Measurements from ENCODE around the gene CANT1. TPM values are rescaled to one million over a fixed set of nuclear protein-coding genes. Genes with fewer than 3 reads are reported as not detected.

The CANT1 gene
- total and polyA plus RNA-seq, 9 of the 15 experiments (the other 6 are each of a cell fraction or from before 2014, with no cell fraction given), result 2.7 to 66.4 (median 22.5) TPM

DNA sequence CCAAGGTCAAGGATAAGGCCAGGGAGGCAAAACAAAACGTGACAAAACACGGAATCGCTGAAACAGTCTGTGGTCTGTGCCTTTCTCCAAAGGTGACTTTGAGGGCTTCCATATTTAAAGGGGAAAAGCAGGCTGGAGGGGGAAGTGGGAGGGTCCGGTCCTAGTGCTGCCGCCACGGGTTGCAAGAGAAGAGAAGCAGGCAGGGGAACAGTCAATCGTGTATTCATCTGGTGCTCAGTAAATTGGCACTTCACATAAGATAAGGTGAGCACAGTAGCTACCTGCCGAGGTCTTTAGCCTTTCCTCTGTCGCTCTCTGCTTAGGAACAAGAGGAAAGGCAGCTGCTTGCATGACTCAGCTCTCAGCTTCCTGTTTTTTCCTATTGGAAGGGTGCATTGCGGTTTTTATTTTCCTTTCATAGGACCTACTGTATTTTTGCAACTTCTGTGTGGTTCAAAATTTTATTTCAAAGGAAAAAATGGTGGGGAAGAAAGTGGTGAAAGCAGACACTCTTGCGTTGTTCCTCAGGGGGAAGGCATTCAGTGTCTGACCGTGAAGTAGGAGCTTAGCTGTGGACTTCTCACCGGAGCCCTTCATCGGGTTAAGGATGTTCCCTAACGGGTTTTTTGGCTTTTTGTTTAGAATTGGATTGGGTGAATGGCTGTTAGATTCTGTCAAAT, 22.8 kb downstream of the CANT1 start (continued):
- TF ChIP-seq POLR2H (tag; IDR thresholded peaks at IDR 0.05; ENCODE audit: low read depth) (peak; percentile 10; the same call in 1 of the 2 replicates), TAF15 (IDR thresholded peaks at IDR 0.05; ENCODE audit: low read depth, low read length) (no peak), NBN (IDR thresholded peaks at IDR 0.05; ENCODE audit: low read depth) (no peak), ZNF239 (CRISPR knock-in tag; IDR thresholded peaks at IDR 0.05) (no peak; the same call in 1 of the 2 replicates), MYNN (IDR thresholded peaks at IDR 0.05) (no peak), MYNN (CRISPR knock-in tag; IDR thresholded peaks at IDR 0.05) (no peak), ZSCAN32 (CRISPR knock-in tag; IDR thresholded peaks at IDR 0.05) (no peak), CHCHD3 (CRISPR knock-in tag; IDR thresholded peaks at IDR 0.05) (no peak), SMC3 (conservative IDR thresholded peaks at IDR 0.05; ENCODE audit: insufficient read depth, low read depth, low read length) (no peak), CBX1 (IDR thresholded peaks at IDR 0.05; ENCODE audit: low read depth) (no peak), NFRKB (IDR thresholded peaks at IDR 0.05; ENCODE audit: low read depth) (no peak; the same call in 1 of the 2 replicates), TSC22D4 (tag; IDR thresholded peaks at IDR 0.05) (no peak), ETV1 (tag; conservative IDR thresholded peaks at IDR 0.05; ENCODE audit: low read depth) (0 out of 2 replicates have a peak, but pooled peaks have one; percentile 23), ZFP1 (CRISPR knock-in tag; IDR thresholded peaks at IDR 0.05) (no peak), NCOA2 (IDR thresholded peaks at IDR 0.05; ENCODE audit: partially characterized antibody in 2 of 2) (no peak)
- TF ChIP-seq, protein P1, sequence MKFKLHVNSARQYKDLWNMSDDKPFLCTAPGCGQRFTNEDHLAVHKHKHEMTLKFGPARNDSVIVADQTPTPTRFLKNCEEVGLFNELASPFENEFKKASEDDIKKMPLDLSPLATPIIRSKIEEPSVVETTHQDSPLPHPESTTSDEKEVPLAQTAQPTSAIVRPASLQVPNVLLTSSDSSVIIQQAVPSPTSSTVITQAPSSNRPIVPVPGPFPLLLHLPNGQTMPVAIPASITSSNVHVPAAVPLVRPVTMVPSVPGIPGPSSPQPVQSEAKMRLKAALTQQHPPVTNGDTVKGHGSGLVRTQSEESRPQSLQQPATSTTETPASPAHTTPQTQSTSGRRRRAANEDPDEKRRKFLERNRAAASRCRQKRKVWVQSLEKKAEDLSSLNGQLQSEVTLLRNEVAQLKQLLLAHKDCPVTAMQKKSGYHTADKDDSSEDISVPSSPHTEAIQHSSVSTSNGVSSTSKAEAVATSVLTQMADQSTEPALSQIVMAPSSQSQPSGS (CRISPR knock-in tag; IDR thresholded peaks at IDR 0.05), result no peak
- TF ChIP-seq, protein P2, sequence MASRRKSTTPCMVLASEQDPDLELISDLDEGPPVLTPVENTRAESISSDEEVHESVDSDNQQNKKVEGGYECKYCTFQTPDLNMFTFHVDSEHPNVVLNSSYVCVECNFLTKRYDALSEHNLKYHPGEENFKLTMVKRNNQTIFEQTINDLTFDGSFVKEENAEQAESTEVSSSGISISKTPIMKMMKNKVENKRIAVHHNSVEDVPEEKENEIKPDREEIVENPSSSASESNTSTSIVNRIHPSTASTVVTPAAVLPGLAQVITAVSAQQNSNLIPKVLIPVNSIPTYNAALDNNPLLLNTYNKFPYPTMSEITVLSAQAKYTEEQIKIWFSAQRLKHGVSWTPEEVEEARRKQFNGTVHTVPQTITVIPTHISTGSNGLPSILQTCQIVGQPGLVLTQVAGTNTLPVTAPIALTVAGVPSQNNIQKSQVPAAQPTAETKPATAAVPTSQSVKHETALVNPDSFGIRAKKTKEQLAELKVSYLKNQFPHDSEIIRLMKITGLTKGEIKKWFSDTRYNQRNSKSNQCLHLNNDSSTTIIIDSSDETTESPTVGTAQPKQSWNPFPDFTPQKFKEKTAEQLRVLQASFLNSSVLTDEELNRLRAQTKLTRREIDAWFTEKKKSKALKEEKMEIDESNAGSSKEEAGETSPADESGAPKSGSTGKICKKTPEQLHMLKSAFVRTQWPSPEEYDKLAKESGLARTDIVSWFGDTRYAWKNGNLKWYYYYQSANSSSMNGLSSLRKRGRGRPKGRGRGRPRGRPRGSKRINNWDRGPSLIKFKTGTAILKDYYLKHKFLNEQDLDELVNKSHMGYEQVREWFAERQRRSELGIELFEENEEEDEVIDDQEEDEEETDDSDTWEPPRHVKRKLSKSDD (conservative IDR thresholded peaks at IDR 0.05; ENCODE audit: low read length), result no peak
- TF ChIP-seq, protein P3, sequence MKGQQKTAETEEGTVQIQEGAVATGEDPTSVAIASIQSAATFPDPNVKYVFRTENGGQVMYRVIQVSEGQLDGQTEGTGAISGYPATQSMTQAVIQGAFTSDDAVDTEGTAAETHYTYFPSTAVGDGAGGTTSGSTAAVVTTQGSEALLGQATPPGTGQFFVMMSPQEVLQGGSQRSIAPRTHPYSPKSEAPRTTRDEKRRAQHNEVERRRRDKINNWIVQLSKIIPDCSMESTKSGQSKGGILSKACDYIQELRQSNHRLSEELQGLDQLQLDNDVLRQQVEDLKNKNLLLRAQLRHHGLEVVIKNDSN (CRISPR knock-in tag; IDR thresholded peaks at IDR 0.05), result 0 out of 2 replicates have a peak, but pooled peaks have one; percentile 10
- TF ChIP-seq, protein P4, sequence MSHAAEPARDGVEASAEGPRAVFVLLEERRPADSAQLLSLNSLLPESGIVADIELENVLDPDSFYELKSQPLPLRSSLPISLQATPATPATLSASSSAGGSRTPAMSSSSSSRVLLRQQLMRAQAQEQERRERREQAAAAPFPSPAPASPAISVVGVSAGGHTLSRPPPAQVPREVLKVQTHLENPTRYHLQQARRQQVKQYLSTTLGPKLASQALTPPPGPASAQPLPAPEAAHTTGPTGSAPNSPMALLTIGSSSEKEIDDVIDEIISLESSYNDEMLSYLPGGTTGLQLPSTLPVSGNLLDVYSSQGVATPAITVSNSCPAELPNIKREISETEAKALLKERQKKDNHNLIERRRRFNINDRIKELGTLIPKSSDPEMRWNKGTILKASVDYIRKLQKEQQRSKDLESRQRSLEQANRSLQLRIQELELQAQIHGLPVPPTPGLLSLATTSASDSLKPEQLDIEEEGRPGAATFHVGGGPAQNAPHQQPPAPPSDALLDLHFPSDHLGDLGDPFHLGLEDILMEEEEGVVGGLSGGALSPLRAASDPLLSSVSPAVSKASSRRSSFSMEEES (CRISPR knock-in tag; IDR thresholded peaks at IDR 0.05), result no peak
- TF ChIP-seq, protein P5, sequence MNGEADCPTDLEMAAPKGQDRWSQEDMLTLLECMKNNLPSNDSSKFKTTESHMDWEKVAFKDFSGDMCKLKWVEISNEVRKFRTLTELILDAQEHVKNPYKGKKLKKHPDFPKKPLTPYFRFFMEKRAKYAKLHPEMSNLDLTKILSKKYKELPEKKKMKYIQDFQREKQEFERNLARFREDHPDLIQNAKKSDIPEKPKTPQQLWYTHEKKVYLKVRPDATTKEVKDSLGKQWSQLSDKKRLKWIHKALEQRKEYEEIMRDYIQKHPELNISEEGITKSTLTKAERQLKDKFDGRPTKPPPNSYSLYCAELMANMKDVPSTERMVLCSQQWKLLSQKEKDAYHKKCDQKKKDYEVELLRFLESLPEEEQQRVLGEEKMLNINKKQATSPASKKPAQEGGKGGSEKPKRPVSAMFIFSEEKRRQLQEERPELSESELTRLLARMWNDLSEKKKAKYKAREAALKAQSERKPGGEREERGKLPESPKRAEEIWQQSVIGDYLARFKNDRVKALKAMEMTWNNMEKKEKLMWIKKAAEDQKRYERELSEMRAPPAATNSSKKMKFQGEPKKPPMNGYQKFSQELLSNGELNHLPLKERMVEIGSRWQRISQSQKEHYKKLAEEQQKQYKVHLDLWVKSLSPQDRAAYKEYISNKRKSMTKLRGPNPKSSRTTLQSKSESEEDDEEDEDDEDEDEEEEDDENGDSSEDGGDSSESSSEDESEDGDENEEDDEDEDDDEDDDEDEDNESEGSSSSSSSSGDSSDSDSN (IDR thresholded peaks at IDR 0.05; ENCODE audit: borderline replicate concordance in 1 of 2, low read depth in 2 of 2, low read length in 2 of 2), result no peak
